IMR-90 (cell line): ENCODE data around the gene MFRP. TPM values are rescaled to one million over a fixed set of nuclear protein-coding genes. Genes with fewer than 3 reads are reported as not detected.
A peak's percentile ranks its signal among the peaks of the same experiment; 100 is the strongest.

Source experiments
- ATAC-seq: fragments of 200-7000 bp; cut with Tn5 transposase; 2 replicates; pipeline ENCODE4 v1.9.1; 2020; ENCODE audit warnings: low read depth, mild to moderate bottlenecking, moderate library complexity
- BruUV-seq: library from RNA; stranded (reverse); fragments of 400-500 nt; replicated peaks from 2 replicates; lab custom pipeline; 2021; lab: Mats Ljungman, UMichigan
- CTCF ChIA-PET: fragments of 300-600 bp; formaldehyde crosslinking; extraction: SDS; loops from one replicate; lab custom pipeline; 2021; ENCODE audit warnings: antibody characterized with exemption; lab: Yijun Ruan, JAX
- POLR2A ChIA-PET: fragments of 300-600 bp; sonication (Branson Sonifier 250); formaldehyde crosslinking; loops from one replicate; lab custom pipeline; 2022; ENCODE audit warnings: antibody characterized with exemption; ENCODE audit not compliant: unreplicated experiment; lab: Charles Lee
- DNase-seq: peaks from one replicate; pipeline ENCODE4 v3.0.0; 2013
- H2AFZ ChIP-seq: replicated peaks from 2 replicates; pipeline ENCODE3; 2013; ENCODE audit warnings: low read length, mild to moderate bottlenecking; ENCODE audit not compliant: poor library complexity
- H2AK5ac ChIP-seq: 2 replicates; pipeline ENCODE4 v1.6.1; 2013; ENCODE audit warnings: low read depth, low read length, inconsistent platforms
- H2AK9ac ChIP-seq: replicated peaks from 2 replicates; pipeline ENCODE3; 2013; ENCODE audit warnings: mild to moderate bottlenecking, low read depth, low read length, moderate library complexity; ENCODE audit not compliant: poor library complexity
- H2BK120ac ChIP-seq: 2 replicates; pipeline ENCODE4 v1.6.1; 2013; ENCODE audit warnings: low read depth, low read length, inconsistent platforms
- H2BK15ac ChIP-seq: 3 replicates; pipeline ENCODE4 v1.6.1; 2013; ENCODE audit warnings: low read depth, low read length, inconsistent platforms
- H2BK20ac ChIP-seq: 2 replicates; pipeline ENCODE4 v1.6.1; 2013; ENCODE audit warnings: low read depth, mild to moderate bottlenecking, inconsistent platforms, low read length, moderate library complexity
- H2BK5ac ChIP-seq: 2 replicates; pipeline ENCODE4 v1.6.1; 2013; ENCODE audit warnings: mild to moderate bottlenecking, low read depth, low read length, inconsistent platforms; ENCODE audit not compliant: poor library complexity, severe bottlenecking
- H3K14ac ChIP-seq: replicated peaks from 2 replicates; pipeline ENCODE4 v1.6.1; 2013; ENCODE audit warnings: low read depth, low read length, inconsistent platforms
- H3K18ac ChIP-seq: 2 replicates; pipeline ENCODE4 v1.6.1; 2013; ENCODE audit warnings: low read depth, low read length, control low read depth
- H3K23ac ChIP-seq: 2 replicates; pipeline ENCODE4 v1.6.1; 2013; ENCODE audit warnings: low read depth, low read length, inconsistent platforms
- H3K27ac ChIP-seq: 2 replicates; pipeline ENCODE4 v1.5.1; 2013; ENCODE audit warnings: mild to moderate bottlenecking, control low read depth, low read length; ENCODE audit not compliant: insufficient read depth
- H3K27me3 ChIP-seq: 2 replicates; pipeline ENCODE4 v1.6.1; 2013; ENCODE audit warnings: low read length; ENCODE audit not compliant: control insufficient read depth, insufficient read depth
- H3K36me3 ChIP-seq: 2 replicates; pipeline ENCODE4 v1.6.1; 2013; ENCODE audit warnings: low read length, mixed read lengths; ENCODE audit not compliant: control insufficient read depth, insufficient read depth
- H3K4ac ChIP-seq: 2 replicates; pipeline ENCODE4 v1.6.1; 2013; ENCODE audit warnings: low read depth, low read length, inconsistent platforms
- H3K4me1 ChIP-seq: 2 replicates; pipeline ENCODE4 v1.6.1; 2013; ENCODE audit warnings: low read length, mixed read lengths; ENCODE audit not compliant: control insufficient read depth, insufficient read depth
- H3K4me2 ChIP-seq: 2 replicates; pipeline ENCODE4 v1.6.1; 2013; ENCODE audit warnings: low read depth, mild to moderate bottlenecking, control low read depth, low read length, moderate library complexity
- H3K4me3 ChIP-seq: 2 replicates; pipeline ENCODE4 v1.5.1; 2013; ENCODE audit warnings: low read depth, mild to moderate bottlenecking, control low read depth, low read length, moderate library complexity; ENCODE audit not compliant: insufficient read depth
- H3K56ac ChIP-seq: 2 replicates; pipeline ENCODE4 v1.6.1; 2013; ENCODE audit warnings: low read length, inconsistent platforms; ENCODE audit not compliant: insufficient read depth; ENCODE audit errors: extremely low read depth
- H3K79me1 ChIP-seq, 2 experiments: 2 replicates each; pipeline ENCODE4 v1.6.1; 2013; ENCODE audit warnings: low read length in 2 of 2, inconsistent platforms in 1 of 2, low read depth in 1 of 2
- H3K9ac ChIP-seq: 2 replicates; pipeline ENCODE4 v1.6.1; 2013; ENCODE audit warnings: low read depth, low read length, control low read depth
- H3K9me1 ChIP-seq: 2 replicates; pipeline ENCODE4 v1.6.1; 2013; ENCODE audit warnings: low read length, inconsistent platforms; ENCODE audit not compliant: insufficient read depth
- H3K9me3 ChIP-seq: 2 replicates; pipeline ENCODE4 v1.6.1; 2013; ENCODE audit warnings: low read length; ENCODE audit not compliant: control insufficient read depth, insufficient read depth
- H4K20me1 ChIP-seq: 2 replicates; pipeline ENCODE4 v1.6.1; 2013; ENCODE audit warnings: low read length, inconsistent platforms; ENCODE audit not compliant: insufficient read depth
- H4K5ac ChIP-seq: 2 replicates; pipeline ENCODE4 v1.6.1; 2013; ENCODE audit warnings: mild to moderate bottlenecking, low read depth, low read length, control low read depth
- H4K8ac ChIP-seq, 2 experiments: 2 replicates each; pipeline ENCODE4 v1.6.1; 2013; ENCODE audit warnings: low read depth in 2 of 2, low read length in 2 of 2, control low read depth in 1 of 2, inconsistent platforms in 1 of 2
- H4K91ac ChIP-seq: 2 replicates; pipeline ENCODE4 v1.6.1; 2013; ENCODE audit warnings: low read depth, low read length, inconsistent platforms; ENCODE audit not compliant: insufficient read depth
- BHLHE40 ChIP-seq: fragments of 150-350 bp; IDR thresholded peaks from 2 replicates; pipeline ENCODE4 v1.6.1; 2016; ENCODE audit warnings: mild to moderate bottlenecking, low read depth, low read length
- CEBPB ChIP-seq: IDR thresholded peaks from 2 replicates; pipeline ENCODE4 v1.6.1; 2012; ENCODE audit warnings: low read depth, low read length, improper control_type of control experiment
- CHD1 ChIP-seq: IDR thresholded peaks from 2 replicates; pipeline ENCODE4 v1.6.1; 2012; ENCODE audit warnings: low read depth, low read length, improper control_type of control experiment
- FOS ChIP-seq: fragments of 150-350 bp; IDR thresholded peaks from 2 replicates; pipeline ENCODE4 v1.6.1; 2016; ENCODE audit warnings: low read depth, low read length
- MAFK ChIP-seq: IDR thresholded peaks from 2 replicates; pipeline ENCODE4 v1.6.1; 2012; ENCODE audit warnings: low read depth, low read length, improper control_type of control experiment
- MAZ ChIP-seq: IDR thresholded peaks from 2 replicates; pipeline ENCODE4 v1.6.1; 2012; ENCODE audit warnings: low read depth, mild to moderate bottlenecking, low read length, improper control_type of control experiment, moderate library complexity, borderline replicate concordance
- MXI1 ChIP-seq: IDR thresholded peaks from 2 replicates; pipeline ENCODE4 v1.6.1; 2012; ENCODE audit warnings: low read depth, mild to moderate bottlenecking, low read length, moderate library complexity, borderline replicate concordance
- NFE2L2 ChIP-seq: fragments of 150-350 bp; IDR thresholded peaks from 2 replicates; pipeline ENCODE4 v1.6.1; 2016; ENCODE audit warnings: low read depth, mild to moderate bottlenecking, low read length
- POLR2A ChIP-seq: IDR thresholded peaks from 2 replicates; pipeline ENCODE4 v1.6.1; 2012; ENCODE audit warnings: mild to moderate bottlenecking, low read depth, low read length
- RAD21 ChIP-seq: IDR thresholded peaks from 2 replicates; pipeline ENCODE4 v1.6.1; 2012; ENCODE audit warnings: low read length, improper control_type of control experiment
- RCOR1 ChIP-seq: IDR thresholded peaks from 2 replicates; pipeline ENCODE4 v1.6.1; 2012; ENCODE audit warnings: mild to moderate bottlenecking, low read length, improper control_type of control experiment; ENCODE audit not compliant: insufficient replicate concordance
- RFX5 ChIP-seq: IDR thresholded peaks from 2 replicates; pipeline ENCODE4 v1.8.0; 2012; ENCODE audit warnings: low read depth, mild to moderate bottlenecking, low read length, moderate library complexity
- SMC3 ChIP-seq: fragments of 150-350 bp; IDR thresholded peaks from 2 replicates; pipeline ENCODE4 v1.6.1; 2016; ENCODE audit warnings: low read depth, mild to moderate bottlenecking, antibody characterized with exemption, low read length, moderate library complexity
- WGBS, 2 experiments: methylation state at CpG; one replicate each; pipeline versions ENCODE4 v1.1.5 to v1.1.7; 2013; ENCODE audit warnings: missing lambda C conversion rate in 2 of 2; ENCODE audit not compliant: insufficient read length in 1 of 2; ENCODE audit errors: extremely low coverage in 2 of 2; 5-methylcytosine and 5-hydroxymethylcytosine counted together
- dilution Hi-C: fragments of 300-500 bp; cut with HindIII; formaldehyde crosslinking; loops from one replicate; pipeline ENCODE4 v1.14.3; 2018; ENCODE audit warnings: low sequenced_read_pairs; ENCODE audit not compliant: unreplicated experiment
- in situ Hi-C: fragments of 300-500 bp; cut with MboI; formaldehyde crosslinking; loops from 3 replicates; pipeline ENCODE4 v1.14.3; 2019; ENCODE audit warnings: low sequenced_read_pairs, inconsistent platforms, mixed read lengths
- intact Hi-C: fragments of 100-400 bp; cut with micrococcal nuclease; formaldehyde crosslinking; loops from 2 replicates; pipeline ENCODE4 v1.10.0; 2022
- polyA plus RNA-seq, 3 experiments: library from polyadenylated mRNA; depleted of rRNA; stranded (reverse); fragments of >200 nt; gene quantifications; 2 replicates each; pipeline ENCODE4 v1.2.3, GENCODE V29; 2012; ENCODE audit warnings: low replicate concordance in 1 of 3
- total RNA-seq: library from RNA; depleted of rRNA; stranded (reverse); fragments of >200 nt; gene quantifications from 2 replicates; pipeline ENCODE4 v1.2.3, GENCODE V29; 2012
- TF ChIP-seq, protein P1 (sequence below): conservative IDR thresholded peaks from 2 replicates; pipeline ENCODE4 v1.5.1; 2012; ENCODE audit warnings: mild to moderate bottlenecking, low read depth, low read length, improper control_type of control experiment
- TF ChIP-seq, protein P2 (sequence below): fragments of 150-350 bp; IDR thresholded peaks from 2 replicates; pipeline ENCODE4 v1.6.1; 2017; ENCODE audit warnings: mild to moderate bottlenecking, antibody characterized with exemption, low read length, low read depth

The MFRP gene
- total and polyA plus RNA-seq, 2 of the 4 experiments (the other 2 are of a cell fraction) = not detected

DNA sequence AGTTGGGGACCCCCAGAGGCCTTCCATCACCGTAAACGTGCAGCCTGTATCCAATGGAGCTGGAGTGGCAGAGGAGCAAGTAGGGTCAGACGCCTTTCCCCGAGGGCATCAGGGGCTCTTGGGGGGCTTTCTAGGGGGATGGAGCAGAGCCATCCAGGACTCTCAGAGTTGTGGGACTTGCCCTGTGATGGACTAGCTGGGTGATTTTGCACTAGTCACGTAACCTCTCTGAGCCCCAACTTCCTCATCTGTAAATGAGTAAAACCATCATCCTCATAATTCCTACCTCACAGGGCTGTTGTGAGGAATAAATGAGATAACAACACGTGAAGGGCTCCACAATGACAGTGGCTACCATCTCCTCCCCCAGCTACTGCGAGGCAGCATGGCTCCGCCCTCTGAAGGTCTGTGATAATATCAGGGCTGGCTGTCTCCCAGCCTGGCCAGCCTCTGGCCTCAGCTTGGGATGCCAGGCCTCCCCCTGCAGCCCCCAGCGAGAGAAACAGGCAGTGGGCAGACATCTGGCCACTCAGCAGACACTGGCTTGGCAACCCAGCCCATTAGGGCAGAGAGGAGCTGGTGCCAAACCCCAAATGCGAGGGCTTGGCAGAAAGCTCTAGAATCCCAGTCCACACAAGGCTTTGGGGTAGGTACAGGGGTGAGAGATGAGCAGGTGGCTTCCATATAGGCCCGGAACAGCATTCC, 28.3 kb upstream of the MFRP start:
- Histone ChIP-seq H3K18ac (no peak overlapping the region), H3K27ac (no peak overlapping the region), H2AK9ac (peak overlapping the region; percentile 66), H4K91ac (0 out of 2 replicates have a peak overlapping the region, but pooled peaks have one; percentile 1), H3K9ac (no peak overlapping the region), H3K79me1 (no peaks in the 10 kb centered on the region), H2BK120ac (no peak overlapping the region), H2AK5ac (peak overlapping the region; percentile 57; the same call in 1 of the 2 replicates), H2BK5ac (no peak overlapping the region), H3K4me1 (peaks cover 24% of the 10 kb centered on the region), H4K8ac (peak overlapping the region in 1 of 2 experiments; percentile 15; a peak in 2 of 4 replicates), H4K20me1 (no peaks in the 10 kb centered on the region), H3K4me2 (no peak overlapping the region), H3K36me3 (no peaks in the 10 kb centered on the region), H3K9me3 (no peaks in the 10 kb centered on the region), H4K5ac (no peak overlapping the region), H3K27me3 (no peaks in the 10 kb centered on the region), H3K56ac (no peak overlapping the region), H3K4me3 (no peak overlapping the region), H3K4ac (no peak overlapping the region), H2BK15ac (no peak overlapping the region), H2AFZ (peak overlapping the region; percentile 78), H3K23ac (no peak overlapping the region), H3K14ac (no peak overlapping the region), H3K9me1 (no peaks in the 10 kb centered on the region), H2BK20ac (no peak overlapping the region)
- no peak for ATAC-seq
- 29% methylated on average over 1 of the region's 11 CpGs; no CpG with 5 or more reads in 1 of the 2 experiments for WGBS, 2 experiments
- DNase-seq = no peak
- no TSS peak for BruUV-seq
- in situ Hi-C loops (loop anchor here (25.0 kb wide), 1 partner anchor 738 kb away; no protein-coding TSS in a partner anchor), dilution Hi-C loops (no loop called here), intact Hi-C loops (loop anchor here (1.0 kb wide), 2 partner anchors 18 to 36 kb away; no protein-coding TSS in a partner anchor)
- ChIA-PET POLR2A (interaction anchor here (1.1 kb wide), 1 partner anchor 18 kb away, joined by 3 read pairs; no protein-coding TSS in a partner anchor), CTCF (interaction anchor here (0.5 to 4.0 kb wide), 16 partner anchors 9 to 153 kb away, joined by 3 to 32 read pairs (median 4); partner anchors contain the start of gene C1QTNF5)
- TF ChIP-seq MXI1 (no peak), RAD21 (no peak), NFE2L2 (no peak), BHLHE40 (no peak), SMC3 (no peak), FOS (no peak), MAZ (no peak), CHD1 (no peak), RCOR1 (no peak), POLR2A (no peak), CEBPB (no peak), RFX5 (no peak), MAFK (no peak)
- TF ChIP-seq, protein P1, sequence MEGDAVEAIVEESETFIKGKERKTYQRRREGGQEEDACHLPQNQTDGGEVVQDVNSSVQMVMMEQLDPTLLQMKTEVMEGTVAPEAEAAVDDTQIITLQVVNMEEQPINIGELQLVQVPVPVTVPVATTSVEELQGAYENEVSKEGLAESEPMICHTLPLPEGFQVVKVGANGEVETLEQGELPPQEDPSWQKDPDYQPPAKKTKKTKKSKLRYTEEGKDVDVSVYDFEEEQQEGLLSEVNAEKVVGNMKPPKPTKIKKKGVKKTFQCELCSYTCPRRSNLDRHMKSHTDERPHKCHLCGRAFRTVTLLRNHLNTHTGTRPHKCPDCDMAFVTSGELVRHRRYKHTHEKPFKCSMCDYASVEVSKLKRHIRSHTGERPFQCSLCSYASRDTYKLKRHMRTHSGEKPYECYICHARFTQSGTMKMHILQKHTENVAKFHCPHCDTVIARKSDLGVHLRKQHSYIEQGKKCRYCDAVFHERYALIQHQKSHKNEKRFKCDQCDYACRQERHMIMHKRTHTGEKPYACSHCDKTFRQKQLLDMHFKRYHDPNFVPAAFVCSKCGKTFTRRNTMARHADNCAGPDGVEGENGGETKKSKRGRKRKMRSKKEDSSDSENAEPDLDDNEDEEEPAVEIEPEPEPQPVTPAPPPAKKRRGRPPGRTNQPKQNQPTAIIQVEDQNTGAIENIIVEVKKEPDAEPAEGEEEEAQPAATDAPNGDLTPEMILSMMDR = no peak
- TF ChIP-seq, protein P2, sequence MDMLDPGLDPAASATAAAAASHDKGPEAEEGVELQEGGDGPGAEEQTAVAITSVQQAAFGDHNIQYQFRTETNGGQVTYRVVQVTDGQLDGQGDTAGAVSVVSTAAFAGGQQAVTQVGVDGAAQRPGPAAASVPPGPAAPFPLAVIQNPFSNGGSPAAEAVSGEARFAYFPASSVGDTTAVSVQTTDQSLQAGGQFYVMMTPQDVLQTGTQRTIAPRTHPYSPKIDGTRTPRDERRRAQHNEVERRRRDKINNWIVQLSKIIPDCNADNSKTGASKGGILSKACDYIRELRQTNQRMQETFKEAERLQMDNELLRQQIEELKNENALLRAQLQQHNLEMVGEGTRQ = no peak
